Hypothalamus (tissue), 51 donors: ENCODE results near the gene PSMA2.
"Not testable (repeated sequence)": the region's sequence is repeated elsewhere in the genome, so short reads cannot be mapped to it uniquely, and the experiment has no call there.

ENCODE experiments used
- DNase-seq, 51 donors: peaks; one replicate each; lab custom pipeline; 2025; lab: John Stamatoyannopoulos, UW

The PSMA2 gene

DNA sequence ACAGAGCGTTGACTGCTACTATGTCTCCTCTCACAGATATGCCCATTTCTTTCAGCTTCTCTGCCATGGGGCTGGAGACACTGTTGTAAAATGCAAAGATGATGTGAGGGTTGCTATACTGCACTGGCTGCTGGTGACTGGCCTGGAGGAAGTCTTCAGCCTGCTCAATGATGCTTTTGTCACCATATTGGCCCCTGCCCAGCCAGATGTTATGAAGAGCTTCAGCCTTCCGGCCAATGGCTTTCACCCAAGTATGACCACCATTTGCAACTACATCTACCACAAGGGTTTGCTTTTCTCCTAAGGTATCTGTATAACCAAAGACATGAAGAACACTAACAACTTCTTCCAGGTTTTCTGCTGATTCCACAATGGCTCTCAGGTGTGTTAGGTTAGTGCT is 21.7 kb downstream of the PSMA2 start:
- DNase-seq = peak in 21 of 51 donors; percentile 8 to 59 (median 27)

DNA sequence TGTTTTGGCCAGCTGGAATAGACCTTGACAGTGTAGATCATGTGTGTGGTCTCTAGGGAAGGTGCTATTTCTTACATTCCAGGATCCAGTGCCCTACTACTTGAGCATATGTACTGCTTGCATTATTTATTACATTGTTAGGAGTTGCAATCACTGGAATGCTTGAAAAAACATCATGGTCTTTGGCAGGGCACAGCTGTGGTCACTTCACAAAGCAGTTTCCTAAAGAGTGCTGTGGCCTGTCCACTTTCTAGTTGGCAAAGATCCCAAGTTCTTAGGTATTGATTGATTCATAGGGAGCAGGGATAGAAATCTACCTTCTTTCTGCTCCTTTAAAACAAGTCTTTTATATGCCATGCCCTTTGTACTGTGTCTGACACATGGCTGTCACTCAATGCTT is 24.7 kb downstream of the PSMA2 start:
- no peak for DNase-seq

DNA sequence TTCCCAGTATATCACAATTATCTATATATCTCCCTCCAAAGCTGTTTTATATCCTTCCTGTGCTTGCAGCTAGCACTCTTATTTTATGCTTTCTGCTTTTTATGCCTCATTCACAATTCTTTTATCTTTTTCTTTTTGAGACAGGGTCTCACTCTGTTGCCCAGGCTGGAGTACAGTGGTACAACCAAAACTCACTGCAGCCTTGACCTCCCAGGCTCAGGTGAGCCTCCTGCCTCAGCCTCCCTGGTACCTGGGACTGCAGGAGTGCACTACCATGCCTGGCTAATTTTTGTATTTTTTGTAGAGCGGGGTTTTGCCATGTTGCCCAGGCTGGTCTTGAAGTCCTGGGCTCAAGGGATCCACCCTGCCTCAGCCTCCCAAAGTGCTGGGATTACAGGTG is 25.8 kb downstream of the PSMA2 start:
- DNase-seq = no peak

DNA sequence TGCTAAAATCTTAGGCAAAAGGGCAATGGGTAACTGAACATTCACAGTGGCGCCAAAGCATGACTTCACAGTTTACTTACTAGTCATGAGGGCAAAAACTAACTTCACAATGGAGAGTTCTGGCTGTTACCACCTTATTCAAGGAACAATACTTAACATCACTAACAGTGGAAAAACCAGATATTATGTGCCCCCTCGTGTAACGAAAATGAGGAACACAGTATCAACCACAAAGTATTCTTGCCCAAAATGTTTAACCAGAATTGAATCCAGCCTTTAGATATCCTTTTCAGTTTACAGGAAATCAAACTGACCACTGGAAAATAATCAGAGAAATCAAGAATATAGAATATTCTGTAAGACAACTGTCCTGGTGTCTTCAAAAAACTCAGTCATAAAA is 29.6 kb downstream of the PSMA2 start:
- DNase-seq = no peak

DNA sequence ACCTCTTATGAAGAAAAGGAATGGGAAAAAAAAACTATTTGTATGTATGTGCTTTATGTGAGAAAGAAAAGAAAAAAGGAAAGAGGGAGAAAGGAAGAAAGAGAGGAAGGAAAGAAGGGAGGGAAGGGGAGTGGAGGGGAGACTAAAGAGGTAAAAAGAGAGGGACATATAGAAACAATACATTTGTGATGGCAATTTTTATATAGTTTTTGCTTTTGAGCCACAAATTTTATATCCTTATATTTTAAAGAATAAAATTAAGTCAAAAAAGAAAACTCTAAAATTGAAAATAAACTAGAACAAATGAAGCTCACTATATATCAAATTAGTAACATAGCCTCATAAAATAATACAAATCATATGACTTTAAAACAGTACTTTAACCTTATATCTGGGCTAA is 31.1 kb downstream of the PSMA2 start:
- DNase-seq = no peak

DNA sequence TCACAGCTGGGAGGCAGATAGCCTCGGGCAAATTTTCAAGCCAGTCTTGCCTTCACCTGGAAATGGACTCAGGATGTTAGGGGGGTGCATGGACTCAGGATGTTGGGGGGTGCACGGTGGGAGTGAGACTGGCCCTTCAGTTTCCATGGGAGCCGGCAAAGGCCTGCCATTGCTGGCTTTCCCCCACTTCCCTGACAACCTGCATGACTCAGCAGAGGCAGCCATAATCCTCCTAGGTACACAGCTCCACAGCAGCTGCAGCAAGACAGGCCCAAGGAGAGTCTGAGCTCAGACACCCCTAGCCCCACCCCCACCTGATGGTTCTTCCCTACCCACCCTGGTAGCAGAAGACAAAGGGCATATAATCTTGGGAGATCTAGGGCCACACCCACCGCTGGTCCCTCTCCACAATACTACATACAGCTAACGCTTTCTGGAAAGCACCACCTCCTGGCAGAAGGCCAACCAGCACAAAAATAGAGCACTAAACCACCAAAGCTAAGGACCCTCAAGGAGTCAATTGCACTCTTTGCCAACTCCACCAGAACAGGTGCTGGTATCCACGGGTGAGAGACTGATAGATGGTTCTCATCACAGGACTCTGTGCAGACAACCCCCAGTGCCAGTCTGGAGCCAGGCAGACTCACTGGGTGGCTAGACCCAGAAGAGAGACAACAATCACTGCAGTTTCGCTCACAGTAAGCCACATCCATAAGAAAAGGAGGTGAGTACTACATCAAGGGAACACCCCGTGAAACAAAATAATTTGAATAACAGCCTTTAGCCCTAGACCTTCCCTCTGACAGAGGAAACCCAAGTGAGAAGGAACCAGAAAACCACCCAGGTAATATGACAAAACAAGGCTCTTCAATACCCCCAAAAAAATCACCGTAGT is 38.4 kb downstream of the PSMA2 start:
- no peak for DNase-seq

DNA sequence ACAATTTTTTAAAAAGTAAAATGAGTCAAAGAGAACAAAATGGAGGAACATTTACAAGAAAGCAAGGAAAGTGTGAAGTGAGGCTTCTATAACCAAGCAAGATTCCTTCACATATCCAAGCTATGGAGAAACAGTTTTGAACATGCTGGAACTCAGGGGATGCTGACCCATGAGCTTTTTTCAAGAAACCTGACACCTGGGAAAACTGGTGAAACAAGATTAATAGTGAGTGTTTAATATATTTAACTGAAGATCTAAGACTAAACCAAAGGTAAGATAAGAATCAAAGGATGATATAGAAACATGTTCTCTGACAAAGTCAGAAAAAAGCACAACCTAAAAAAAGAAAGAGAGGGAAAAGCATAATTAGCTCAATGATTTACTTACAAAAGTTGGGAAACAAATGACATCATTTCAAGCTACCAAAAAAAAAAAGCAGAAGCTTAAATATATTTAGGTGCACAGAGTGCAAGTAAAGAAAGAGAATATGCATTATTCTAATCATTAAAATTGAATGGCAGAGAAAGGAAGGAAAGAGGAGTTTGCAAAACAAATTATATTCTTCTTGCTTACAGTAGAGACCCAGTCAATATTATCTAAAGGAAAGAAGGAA is 45.0 kb downstream of the PSMA2 start:
- DNase-seq = no peak

DNA sequence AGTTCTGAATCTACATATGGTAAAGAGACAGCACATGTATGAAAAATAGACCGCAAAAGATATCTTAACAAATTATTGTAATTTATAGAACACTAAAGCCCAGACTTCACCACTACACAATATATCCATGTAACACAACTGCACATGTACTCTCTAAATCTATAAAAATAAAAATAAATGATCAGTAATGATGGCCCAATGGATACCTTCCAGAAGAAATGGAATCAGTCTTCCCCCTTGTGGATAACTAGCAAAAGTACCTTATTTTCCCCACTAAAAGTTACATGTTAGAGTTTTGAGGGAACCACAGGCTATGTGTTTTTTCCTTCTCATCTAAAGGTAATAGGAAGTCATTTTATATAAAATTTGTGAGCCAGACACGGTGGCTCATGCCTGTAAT is 45.8 kb downstream of the PSMA2 start:
- DNase-seq = no peak

DNA sequence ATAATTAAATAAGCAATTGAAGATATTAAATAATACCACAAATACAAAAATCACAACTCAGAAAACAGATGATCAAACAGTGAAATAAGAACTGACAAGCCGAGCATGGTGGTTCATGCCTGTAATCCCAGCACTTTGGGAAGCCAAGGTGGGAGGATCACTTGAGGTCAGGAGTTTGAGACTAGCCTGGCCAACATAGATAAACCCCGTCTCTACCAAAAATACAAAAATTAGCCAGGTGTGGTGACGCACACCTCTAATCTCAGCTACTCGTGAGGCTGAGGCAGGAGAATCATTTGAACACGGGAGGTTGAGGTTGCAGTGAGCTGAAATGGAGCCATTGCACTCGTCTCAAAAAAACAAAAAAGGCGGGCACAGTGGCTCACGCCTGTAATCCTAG is 46.8 kb downstream of the PSMA2 start:
- not testable (repeated sequence) for DNase-seq

DNA sequence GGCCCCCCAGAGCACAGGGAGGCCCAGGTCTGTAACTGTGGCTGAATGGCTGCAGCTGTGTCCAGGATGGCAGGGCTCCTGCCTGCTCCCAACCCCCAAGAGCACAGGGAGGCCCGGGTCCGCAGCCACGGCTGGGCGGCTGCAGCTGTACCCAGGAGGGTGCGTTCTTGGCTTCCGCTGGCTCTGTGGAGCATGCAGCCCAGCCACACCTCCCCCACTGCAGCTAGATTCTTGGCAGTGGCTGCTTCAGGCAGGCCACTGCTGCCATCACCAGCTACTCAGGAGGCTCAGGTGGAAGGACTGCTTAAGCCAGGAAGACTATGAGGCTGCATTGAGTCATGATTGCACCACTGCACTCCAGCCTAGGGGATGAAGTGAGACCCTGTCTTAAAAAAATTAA is 48.0 kb downstream of the PSMA2 start:
- peak in 7 of 51 donors; percentile 6 to 27 (median 8) for DNase-seq

DNA sequence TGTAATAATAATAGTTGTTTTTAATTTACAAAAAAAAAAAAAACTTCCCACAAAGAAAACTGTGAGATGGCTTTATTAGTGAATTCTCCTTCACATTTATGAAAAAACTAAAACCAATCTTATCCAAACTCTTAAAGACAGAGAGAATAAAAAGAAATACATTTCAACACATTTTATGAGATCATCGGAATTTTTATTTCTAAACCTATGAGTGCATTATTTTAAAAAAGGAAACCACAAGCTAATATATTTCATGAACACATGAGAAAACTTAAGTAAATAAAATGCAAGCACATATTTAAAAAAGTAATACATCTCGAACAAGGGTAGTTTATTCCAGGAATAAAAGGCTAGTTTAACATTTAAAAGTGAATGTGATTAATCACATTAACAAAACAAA is 51.6 kb downstream of the PSMA2 start:
- DNase-seq = no peak

DNA sequence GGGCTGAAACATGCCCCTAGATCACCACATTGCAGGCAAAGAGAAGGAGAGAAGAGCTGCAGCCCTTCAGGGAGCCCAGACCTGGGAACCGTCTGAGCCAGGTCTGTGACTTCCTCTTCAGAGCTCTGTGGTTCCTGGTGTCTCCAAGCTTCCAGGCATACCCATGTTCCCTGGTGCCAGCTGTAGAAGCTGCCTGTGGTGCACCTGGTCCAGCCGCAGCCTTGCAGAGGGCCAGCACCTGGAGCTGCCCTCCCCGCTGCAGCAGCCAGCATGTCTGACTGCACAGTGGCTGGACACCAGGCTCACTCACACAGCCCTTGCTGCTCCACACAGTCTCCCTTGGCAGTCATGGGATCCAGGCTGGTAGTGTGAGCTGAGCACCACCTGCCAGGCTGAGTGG is 53.7 kb downstream of the PSMA2 start:
- no peak for DNase-seq

DNA sequence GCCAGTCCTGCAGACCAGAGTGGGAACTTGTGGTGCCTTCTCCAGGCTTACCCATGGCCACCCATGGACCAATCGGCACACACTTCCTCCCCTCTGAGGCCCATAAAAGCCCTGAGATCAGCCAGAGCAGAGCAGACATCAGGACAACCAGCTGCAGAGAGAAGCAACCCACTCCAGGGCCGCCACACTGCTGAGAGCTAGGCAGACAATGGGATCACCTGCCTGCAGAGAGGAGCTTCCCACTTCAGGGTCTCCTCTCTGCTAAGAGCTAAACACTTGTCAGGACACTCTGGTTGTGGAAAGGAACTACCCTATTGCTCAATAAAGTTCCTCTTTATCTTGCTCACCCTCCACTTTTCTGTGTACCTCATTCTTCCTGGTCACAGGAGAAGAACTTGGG is 54.1 kb downstream of the PSMA2 start:
- no peak for DNase-seq

DNA sequence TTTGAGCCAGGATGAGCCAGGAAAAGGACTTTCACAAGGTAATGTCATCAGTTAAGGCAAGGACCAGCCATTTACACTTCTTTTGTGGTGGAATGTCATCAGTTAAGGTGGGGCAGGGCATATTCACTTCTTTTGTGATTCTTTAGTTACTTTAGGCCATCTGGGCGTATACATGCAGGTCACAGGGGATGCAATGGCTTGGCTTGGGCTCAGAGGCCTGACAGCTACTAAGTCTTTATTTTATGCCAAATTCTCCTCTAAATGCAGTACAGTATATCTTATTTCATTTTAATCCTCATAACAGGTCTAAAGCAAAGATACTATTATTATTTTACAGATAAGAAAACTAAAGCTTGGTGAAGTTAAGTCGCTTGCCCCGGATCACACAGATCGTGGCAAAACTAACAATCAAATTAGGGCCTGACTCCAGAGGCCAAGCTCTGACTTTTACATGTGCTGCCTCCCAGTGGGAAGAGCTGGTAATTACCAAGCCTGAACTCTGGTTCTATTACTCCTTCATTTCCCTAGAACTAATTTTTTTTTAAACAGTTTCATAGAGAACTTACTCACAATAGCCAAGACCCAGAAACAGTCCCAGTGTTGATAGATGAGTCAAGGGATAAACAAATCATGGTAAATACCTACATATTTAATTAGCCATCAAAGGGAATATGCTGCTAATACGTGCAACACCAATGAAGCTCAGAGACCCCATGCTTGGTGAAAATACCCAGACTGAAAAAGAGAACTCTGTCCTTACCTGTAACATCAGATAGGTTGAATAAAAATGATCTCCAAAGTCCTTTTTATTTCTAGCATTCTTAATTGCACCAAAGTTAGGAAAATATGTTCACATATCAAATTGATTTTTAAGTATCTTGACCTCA is 55.5 kb downstream of the PSMA2 start:
- peak in 20 of 51 donors; percentile 5 to 60 (median 19) for DNase-seq

DNA sequence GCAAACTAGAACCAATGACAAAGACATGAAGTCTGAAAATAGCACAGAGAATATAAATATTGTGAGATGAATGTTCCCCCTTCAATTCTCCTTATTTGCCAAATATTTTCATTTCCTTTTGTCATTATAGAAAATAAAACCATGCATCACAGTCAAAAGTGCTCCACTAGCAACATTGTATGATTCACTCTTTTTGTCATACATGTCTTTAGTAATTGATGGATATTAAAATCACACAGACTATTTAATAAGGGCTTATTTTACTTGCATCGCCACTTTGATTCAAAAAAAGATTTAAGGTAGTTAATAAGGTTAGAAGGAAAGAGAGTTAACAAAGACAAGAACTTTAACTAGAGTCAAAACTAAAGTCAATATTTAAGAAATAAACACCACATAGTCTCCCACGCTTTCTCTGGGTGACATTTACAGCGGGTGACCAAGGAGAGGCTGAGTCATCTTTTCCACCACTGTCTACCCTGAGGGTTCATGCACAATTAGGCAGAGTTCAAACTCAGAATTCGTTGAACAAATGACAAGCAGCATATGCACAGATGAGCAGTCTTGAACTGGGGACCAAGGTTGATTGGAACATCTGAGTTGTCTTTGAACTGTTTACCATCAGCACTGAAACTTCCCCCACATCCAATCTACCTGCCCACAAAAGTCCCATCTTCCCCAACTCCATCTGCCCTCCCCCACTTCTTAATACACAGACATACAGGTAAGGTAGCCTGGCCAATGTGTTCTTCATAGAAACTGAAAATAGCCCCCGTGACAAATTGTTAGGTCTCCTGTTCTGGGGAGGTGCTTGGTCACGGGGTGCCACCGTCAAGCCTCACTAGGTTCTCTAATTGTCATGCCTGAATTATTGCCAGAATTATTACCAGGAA is 62.6 kb downstream of the PSMA2 start:
- DNase-seq = no peak

DNA sequence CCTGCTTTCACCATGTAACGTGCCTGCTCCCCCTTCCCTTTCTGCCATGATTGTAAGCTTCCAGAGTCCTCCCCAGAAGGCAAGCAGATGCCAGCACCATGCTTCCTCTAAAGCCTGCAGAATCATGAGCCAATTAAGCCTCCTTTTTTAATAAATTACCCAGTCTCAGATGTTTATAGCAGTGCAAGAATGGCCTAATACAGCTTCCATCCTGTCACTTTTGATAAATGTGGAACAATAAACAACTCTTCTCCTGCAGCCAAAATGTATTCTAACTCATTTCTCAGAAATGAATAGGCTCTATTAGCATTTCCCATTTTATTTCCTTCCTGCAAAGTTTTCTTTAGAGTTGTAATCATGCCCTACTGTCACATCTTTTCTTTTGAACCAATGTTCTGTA is 63.5 kb downstream of the PSMA2 start:
- DNase-seq = no peak
